Activated B cell treated with CpG ODN at 0.5 μM for 24 hours (primary cell): Measurements from ENCODE around the gene SLFNL1. TPM values are rescaled to one million over a fixed set of nuclear protein-coding genes. Genes with fewer than 3 reads are reported as not detected.

ENCODE experiments used
- ATAC-seq: fragments of 200-7000 bp; cut with Tn5 transposase; one replicate; pipeline ENCODE4 v1.10.0; 2021; ENCODE audit warnings: low read depth, mild to moderate bottlenecking, moderate library complexity
- CTCF ChIA-PET: fragments of 350-600 bp; sonication (Branson Sonifier 250); formaldehyde crosslinking; loops from one replicate; lab custom pipeline; 2021; ENCODE audit warnings: antibody characterized with exemption; lab: Charles Lee
- POLR2A ChIA-PET: fragments of 350-600 bp; sonication (Branson Sonifier 250); formaldehyde crosslinking; loops from one replicate; lab custom pipeline; 2021; ENCODE audit warnings: antibody characterized with exemption; lab: Charles Lee
- DNase-seq: peaks from one replicate; pipeline ENCODE4 v3.0.0; 2022
- H3K27ac Mint-ChIP-seq: one replicate; pipeline ENCODE4 v1.8.0; 2020; ENCODE audit warnings: mixed read lengths
- H3K27me3 Mint-ChIP-seq: one replicate; pipeline ENCODE4 v1.8.0; 2021; ENCODE audit warnings: mixed read lengths
- H3K36me3 Mint-ChIP-seq: one replicate; pipeline ENCODE4 v1.8.0; 2021; ENCODE audit warnings: low read depth, mixed read lengths
- H3K4me1 Mint-ChIP-seq: one replicate; pipeline ENCODE4 v1.8.0; 2021; ENCODE audit warnings: mixed read lengths
- H3K4me3 Mint-ChIP-seq: one replicate; pipeline ENCODE4 v1.8.0; 2020; ENCODE audit warnings: mild to moderate bottlenecking, mixed read lengths
- H3K9me3 Mint-ChIP-seq: one replicate; pipeline ENCODE4 v1.8.0; 2020; ENCODE audit warnings: mixed read lengths
- CTCF ChIP-seq: fragments of 200-600 bp; IDR thresholded peaks from one replicate; pipeline ENCODE4 v1.8.0; 2022; ENCODE audit warnings: antibody characterized with exemption, mild to moderate bottlenecking
- intact Hi-C: fragments of 100-400 bp; cut with micrococcal nuclease; formaldehyde crosslinking; loops from one replicate; pipeline ENCODE4 v1.15.1; 2024
- total RNA-seq: library from RNA; stranded (reverse); gene quantifications from 2 replicates; pipeline ENCODE4 v1.2.3, GENCODE V29; 2022

SLFNL1 gene
- total RNA-seq, 1 donor from 2014 or later = 0.47 TPM

DNA sequence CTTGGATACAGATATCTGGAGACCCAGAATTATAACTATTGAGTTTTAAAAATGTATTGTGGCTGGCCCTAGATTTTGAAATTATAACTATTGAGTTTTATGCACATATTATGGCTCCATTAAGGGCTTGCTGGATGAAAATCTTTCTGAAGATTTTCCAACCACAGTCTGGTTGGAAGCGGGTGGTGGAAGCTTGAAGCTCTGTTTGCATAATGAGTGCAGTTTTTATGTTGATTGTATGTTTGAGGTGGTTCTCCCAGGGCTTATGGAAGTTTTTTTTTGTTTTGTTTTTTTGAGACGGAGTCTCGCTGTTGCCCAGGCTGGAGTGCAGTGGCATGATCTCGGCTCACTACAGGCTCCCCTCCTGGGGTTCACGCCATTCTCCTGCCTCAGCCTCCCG is 52.1 kb downstream of the SLFNL1 start:
- ATAC-seq = no peak
- Mint-ChIP-seq H3K27ac (no peak overlapping the region), H3K36me3 (no peaks in the 10 kb centered on the region), H3K9me3 (no peaks in the 10 kb centered on the region), H3K4me3 (no peak overlapping the region), H3K4me1 (peaks cover 4% of the 10 kb centered on the region), H3K27me3 (no peaks in the 10 kb centered on the region)
- intact Hi-C loops = no loop called here
- CTCF ChIA-PET = no interaction called here
- TF ChIP-seq CTCF = no peak
- POLR2A ChIA-PET = no interaction called here
- no peak for DNase-seq

- intact Hi-C loops = no loop called here
- Mint-ChIP-seq H3K4me1 (peaks cover 4% of the 10 kb centered on the region), H3K36me3 (no peaks in the 10 kb centered on the region), H3K27ac (no peak overlapping the region), H3K4me3 (no peak overlapping the region), H3K27me3 (no peaks in the 10 kb centered on the region), H3K9me3 (no peaks in the 10 kb centered on the region)
- no peak for TF ChIP-seq CTCF
- POLR2A ChIA-PET = interaction anchor here (0.6 kb wide), 1 partner anchor 62 kb away, joined by 6 read pairs; no protein-coding TSS in a partner anchor
- DNase-seq = no peak
- CTCF ChIA-PET = no interaction called here
- no peak for ATAC-seq
Observed at GRCh38 chr1:40966417-40966816, 55.1 kb downstream of the SLFNL1 start.

Other genes starting within 250 kb of the SLFNL1 start
- 0.20 and 0.27 TPM in 2 replicates for gene KCNQ4, start 237.9 kb downstream of the SLFNL1 start, total RNA-seq
- gene CITED4, start 159.4 kb downstream of the SLFNL1 start, total RNA-seq = 0.54 and 0.98 TPM in 2 replicates
- 39.5 and 43.0 TPM in 2 replicates for gene CTPS1, start 42.0 kb downstream of the SLFNL1 start, total RNA-seq
- 25.1 and 28.0 TPM in 2 replicates for gene SCMH1, start 220.6 kb upstream of the SLFNL1 start, total RNA-seq